ENCODE data around the gene ACVRL1. TPM values are rescaled to one million over a fixed set of nuclear protein-coding genes. Genes with fewer than 3 reads are reported as not detected.

The ACVRL1 gene
- total RNA-seq, 1 donor from 2014 or later, result 0.49 TPM

DNA sequence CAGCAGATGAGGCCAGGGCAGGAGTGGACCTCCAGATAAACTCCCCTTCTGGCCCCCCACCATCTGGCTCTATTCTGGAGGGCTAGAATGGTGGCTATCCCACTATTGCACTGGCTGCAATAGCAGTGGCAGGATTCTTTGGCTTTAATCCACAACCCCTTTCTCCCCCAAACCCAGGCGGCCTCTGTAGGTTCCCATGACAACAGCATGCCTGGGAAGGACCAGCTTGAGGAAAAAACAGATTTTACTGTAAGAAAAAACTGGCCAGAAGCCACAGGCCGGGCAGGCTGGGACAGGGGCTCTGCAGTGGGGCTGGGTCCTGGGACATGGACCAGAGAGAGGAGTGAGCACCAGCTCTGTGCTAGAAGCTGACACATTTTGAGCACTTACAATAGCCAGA, 30.6 kb downstream of the ACVRL1 start:
- Mint-ChIP-seq H3K4me1 (peaks cover 6% of the 10 kb centered on the region), H3K27me3 (ENCODE audit: low read depth) (peaks cover 3% of the 10 kb centered on the region), H3K27ac (ENCODE audit: unreplicated experiment) (no peak overlapping the region), H3K9me3 (no peaks in the 10 kb centered on the region), H3K4me3 (no peak overlapping the region), H3K36me3 (ENCODE audit: low read depth) (no peaks in the 10 kb centered on the region)
- TF ChIP-seq, protein P1, sequence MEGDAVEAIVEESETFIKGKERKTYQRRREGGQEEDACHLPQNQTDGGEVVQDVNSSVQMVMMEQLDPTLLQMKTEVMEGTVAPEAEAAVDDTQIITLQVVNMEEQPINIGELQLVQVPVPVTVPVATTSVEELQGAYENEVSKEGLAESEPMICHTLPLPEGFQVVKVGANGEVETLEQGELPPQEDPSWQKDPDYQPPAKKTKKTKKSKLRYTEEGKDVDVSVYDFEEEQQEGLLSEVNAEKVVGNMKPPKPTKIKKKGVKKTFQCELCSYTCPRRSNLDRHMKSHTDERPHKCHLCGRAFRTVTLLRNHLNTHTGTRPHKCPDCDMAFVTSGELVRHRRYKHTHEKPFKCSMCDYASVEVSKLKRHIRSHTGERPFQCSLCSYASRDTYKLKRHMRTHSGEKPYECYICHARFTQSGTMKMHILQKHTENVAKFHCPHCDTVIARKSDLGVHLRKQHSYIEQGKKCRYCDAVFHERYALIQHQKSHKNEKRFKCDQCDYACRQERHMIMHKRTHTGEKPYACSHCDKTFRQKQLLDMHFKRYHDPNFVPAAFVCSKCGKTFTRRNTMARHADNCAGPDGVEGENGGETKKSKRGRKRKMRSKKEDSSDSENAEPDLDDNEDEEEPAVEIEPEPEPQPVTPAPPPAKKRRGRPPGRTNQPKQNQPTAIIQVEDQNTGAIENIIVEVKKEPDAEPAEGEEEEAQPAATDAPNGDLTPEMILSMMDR (conservative IDR thresholded peaks at IDR 0.05), result no peak
- DNase-seq (ENCODE audit: low read depth, low spot score), result no peak

DNA sequence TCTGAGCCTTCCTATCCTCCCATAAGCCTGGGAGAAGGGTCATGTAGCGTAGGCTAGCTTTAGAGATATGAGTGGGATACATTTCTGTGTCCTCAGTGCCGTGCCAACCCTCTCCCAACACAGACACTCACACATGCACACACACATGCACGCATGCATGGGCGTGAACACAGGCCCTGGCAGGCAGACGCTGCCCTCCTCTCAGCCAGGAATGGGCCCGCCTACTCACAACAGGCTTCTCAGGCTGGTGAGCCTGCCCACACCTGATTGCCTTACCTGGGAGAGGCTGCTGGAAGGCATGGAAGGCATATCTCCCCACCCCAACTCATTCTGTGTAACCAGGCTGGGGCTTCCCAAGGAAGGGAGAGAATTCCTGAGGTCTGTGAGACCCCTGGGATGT, 31.4 kb downstream of the ACVRL1 start:
- TF ChIP-seq, protein P1 (conservative IDR thresholded peaks at IDR 0.05), result no peak
- no peak for DNase-seq (ENCODE audit: low read depth, low spot score)
- no peak overlapping the region for H3K27ac Mint-ChIP-seq (ENCODE audit: unreplicated experiment)
- H3K4me1 Mint-ChIP-seq, result peaks cover 6% of the 10 kb centered on the region
- H3K36me3 Mint-ChIP-seq (ENCODE audit: low read depth), result peaks cover 3% of the 10 kb centered on the region
- no peak overlapping the region for H3K4me3 Mint-ChIP-seq
- peaks cover 3% of the 10 kb centered on the region for H3K27me3 Mint-ChIP-seq (ENCODE audit: low read depth)
- H3K9me3 Mint-ChIP-seq, result no peaks in the 10 kb centered on the region

GRCh38 chr12:51941011-51941581, 33.8 kb downstream of the ACVRL1 start:
- Mint-ChIP-seq H3K4me3 (no peak overlapping the region), H3K9me3 (peaks cover 12% of the 10 kb centered on the region), H3K4me1 (peaks cover 6% of the 10 kb centered on the region)

GRCh38 chr12:51941604-51942003, 34.3 kb downstream of the ACVRL1 start:
- Mint-ChIP-seq H3K4me1 (peaks cover 6% of the 10 kb centered on the region), H3K27me3 (ENCODE audit: low read depth) (no peaks in the 10 kb centered on the region), H3K9me3 (peaks cover 16% of the 10 kb centered on the region), H3K4me3 (no peak overlapping the region), H3K36me3 (ENCODE audit: low read depth) (peaks cover 14% of the 10 kb centered on the region), H3K27ac (ENCODE audit: unreplicated experiment) (no peak overlapping the region)
- TF ChIP-seq, protein P1 (conservative IDR thresholded peaks at IDR 0.05), result no peak
- DNase-seq (ENCODE audit: low read depth, low spot score), result no peak

More at GRCh38 chr12:51941011-51941581, 33.8 kb downstream of the ACVRL1 start:
- H3K27ac Mint-ChIP-seq (ENCODE audit: unreplicated experiment), result no peak overlapping the region
- no peaks in the 10 kb centered on the region for H3K27me3 Mint-ChIP-seq (ENCODE audit: low read depth)
- TF ChIP-seq, protein P1 (conservative IDR thresholded peaks at IDR 0.05), result no peak
- peaks cover 12% of the 10 kb centered on the region for H3K36me3 Mint-ChIP-seq (ENCODE audit: low read depth)
- no peak for DNase-seq (ENCODE audit: low read depth, low spot score)

GRCh38 chr12:51942056-51942455, 34.8 kb downstream of the ACVRL1 start:
- TF ChIP-seq, protein P1 (conservative IDR thresholded peaks at IDR 0.05), result no peak
- Mint-ChIP-seq H3K4me3 (no peak overlapping the region), H3K4me1 (peaks cover 6% of the 10 kb centered on the region), H3K27ac (ENCODE audit: unreplicated experiment) (no peak overlapping the region), H3K27me3 (ENCODE audit: low read depth) (no peaks in the 10 kb centered on the region), H3K9me3 (peaks cover 16% of the 10 kb centered on the region), H3K36me3 (ENCODE audit: low read depth) (peaks cover 15% of the 10 kb centered on the region)
- no peak for DNase-seq (ENCODE audit: low read depth, low spot score)

Measured in neural crest cell (in vitro differentiated cells).